IPS-15b (cell line): ENCODE data around the gene CENPS.

Experiments
- H3K27me3 ChIP-seq: one replicate; pipeline ENCODE4 v1.6.1; 2013; ENCODE audit warnings: low read length; ENCODE audit not compliant: control insufficient read depth, insufficient read depth
- H3K36me3 ChIP-seq: one replicate; pipeline ENCODE4 v1.6.1; 2013; ENCODE audit warnings: low read length; ENCODE audit not compliant: control insufficient read depth, insufficient read depth
- H3K4me1 ChIP-seq: one replicate; pipeline ENCODE4 v1.6.1; 2013; ENCODE audit warnings: mild to moderate bottlenecking, low read length; ENCODE audit not compliant: control insufficient read depth, insufficient read depth
- H3K4me3 ChIP-seq: one replicate; pipeline ENCODE4 v1.5.1; 2013; ENCODE audit warnings: low read depth, low read length
- H3K9ac ChIP-seq: one replicate; pipeline ENCODE4 v1.6.1; 2013; ENCODE audit warnings: low read depth, mild to moderate bottlenecking, low read length
- H3K9me3 ChIP-seq: one replicate; pipeline ENCODE4 v1.6.1; 2013; ENCODE audit warnings: mild to moderate bottlenecking, low read length; ENCODE audit not compliant: control insufficient read depth, insufficient read depth

Gene CENPS

GRCh38 chr1:10480614-10481013 is 50.4 kb downstream of the CENPS start:
- H3K36me3 ChIP-seq: no peaks in the 10 kb centered on the region

DNA sequence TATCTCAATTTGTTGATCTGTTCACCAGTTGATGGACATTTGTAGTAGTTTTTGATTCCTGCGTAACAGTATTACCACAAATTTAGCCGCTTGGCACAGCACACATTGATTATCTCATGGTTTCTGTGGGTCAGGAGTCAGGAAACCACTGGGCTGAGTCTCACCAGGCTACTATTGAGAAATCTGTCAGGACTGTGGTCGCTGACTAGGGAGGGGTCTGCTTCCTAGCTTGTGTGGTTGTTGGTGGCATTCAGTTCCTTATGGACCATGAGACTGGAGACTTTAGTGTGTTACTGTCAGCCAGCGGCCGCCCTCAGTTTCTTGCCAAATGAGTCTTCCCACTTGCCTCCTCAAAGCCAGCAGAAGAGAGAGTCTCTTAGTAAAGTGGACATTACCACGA is 54.3 kb downstream of the CENPS start:
- H3K36me3 ChIP-seq: no peaks in the 10 kb centered on the region
- no peak overlapping the region for H3K4me3 ChIP-seq
- H3K9ac ChIP-seq: no peak overlapping the region
- H3K4me1 ChIP-seq: no peaks in the 10 kb centered on the region
- H3K27me3 ChIP-seq: no peaks in the 10 kb centered on the region
- no peaks in the 10 kb centered on the region for H3K9me3 ChIP-seq

More at GRCh38 chr1:10480614-10481013, 50.4 kb downstream of the CENPS start:
- Histone ChIP-seq H3K27me3 (no peaks in the 10 kb centered on the region), H3K4me1 (no peaks in the 10 kb centered on the region), H3K4me3 (no peak overlapping the region), H3K9ac (no peak overlapping the region), H3K9me3 (no peaks in the 10 kb centered on the region)

DNA sequence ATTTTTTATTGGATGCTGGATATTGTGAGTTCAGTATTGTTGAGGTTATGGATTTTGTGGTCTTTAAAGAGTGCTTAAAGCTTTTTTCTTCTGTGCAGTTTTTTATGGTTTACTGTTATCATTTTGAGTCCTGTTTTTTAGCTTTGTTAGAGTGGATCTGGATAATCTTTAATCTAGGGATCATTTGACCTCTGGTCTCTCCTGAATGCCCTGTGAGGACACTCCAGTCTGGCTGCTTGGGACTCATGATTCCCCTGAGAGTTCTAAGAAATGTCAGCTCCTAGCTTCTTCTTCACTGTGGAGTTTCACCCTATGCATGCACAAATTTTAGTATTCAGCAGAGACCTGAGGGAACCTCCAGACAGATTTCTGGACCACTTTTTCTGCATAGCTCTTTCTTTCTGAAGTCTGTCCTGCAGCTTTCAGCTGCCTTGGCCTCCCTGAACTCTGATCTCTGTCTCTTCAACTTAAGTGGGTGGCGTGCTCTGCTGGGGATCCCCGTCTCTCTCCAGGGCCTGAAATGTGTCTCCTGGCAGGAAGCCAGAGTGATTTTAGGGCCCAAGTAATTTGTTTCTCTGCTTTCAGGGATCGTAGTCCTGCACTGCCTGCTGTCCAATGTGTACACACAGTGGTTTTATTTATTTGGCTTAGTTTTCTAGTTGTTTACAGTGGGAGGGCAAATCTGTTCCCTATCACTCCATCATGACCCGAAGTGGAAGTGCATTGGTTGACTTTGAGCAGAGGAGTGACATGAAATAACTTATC is 59.2 kb downstream of the CENPS start:
- peaks cover 3% of the 10 kb centered on the region for H3K4me1 ChIP-seq
- no peak overlapping the region for H3K4me3 ChIP-seq
- no peak overlapping the region for H3K9ac ChIP-seq
- H3K27me3 ChIP-seq: no peaks in the 10 kb centered on the region
- H3K9me3 ChIP-seq: no peaks in the 10 kb centered on the region
- H3K36me3 ChIP-seq: no peaks in the 10 kb centered on the region

DNA sequence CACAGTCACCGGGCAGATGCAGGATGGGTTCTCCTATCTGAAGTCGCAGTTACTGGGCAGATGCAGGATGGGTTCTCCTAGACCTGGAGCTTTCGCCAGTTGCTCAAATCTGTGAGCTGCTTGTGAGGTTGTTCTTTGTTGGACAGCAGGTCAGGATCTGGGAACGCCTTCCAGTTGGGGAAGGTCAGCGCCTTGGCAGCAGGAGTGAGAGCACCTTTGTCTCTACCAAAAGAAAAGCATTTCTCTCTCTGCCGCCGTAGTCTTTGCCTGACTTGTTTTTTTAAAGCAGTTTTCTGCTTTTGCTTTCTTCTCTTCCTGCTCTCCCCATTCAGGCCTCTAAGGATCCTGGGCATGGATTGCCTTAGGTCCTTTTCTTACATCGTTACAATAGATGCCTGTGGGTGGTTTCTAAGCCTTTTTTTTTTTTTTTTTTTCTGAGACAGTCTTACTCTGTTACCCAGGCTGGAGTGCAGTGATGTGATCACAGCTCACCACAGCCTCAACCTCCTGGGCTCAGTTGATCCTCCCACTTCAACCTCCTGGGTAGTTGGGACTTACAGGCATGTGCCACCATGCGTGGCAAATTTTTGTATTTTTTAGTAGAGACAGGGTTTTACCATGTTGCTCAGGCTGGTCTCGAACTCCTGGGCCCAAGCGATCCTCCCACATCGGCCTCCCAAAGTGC is 60.2 kb downstream of the CENPS start:
- Histone ChIP-seq H3K4me1 (peaks cover 6% of the 10 kb centered on the region), H3K9me3 (no peaks in the 10 kb centered on the region), H3K4me3 (no peak overlapping the region), H3K27me3 (no peaks in the 10 kb centered on the region), H3K9ac (peak overlapping the region; percentile 54), H3K36me3 (no peaks in the 10 kb centered on the region)
